HCT116 (cell line): ENCODE data around the gene EFCAB7.

Experiments
- POLR2A ChIP-seq: IDR thresholded peaks from 2 replicates; pipeline ENCODE4 v1.7.0; 2011; ENCODE audit warnings: borderline replicate concordance; ENCODE audit not compliant: insufficient read depth, insufficient read length; ENCODE audit errors: extremely low read depth
- ZFX ChIP-seq: fragments of 450-650 bp; IDR thresholded peaks from 2 replicates; pipeline ENCODE4 v1.6.1; 2017
- TF ChIP-seq, protein P1 (sequence below), 3 experiments: fragments of 200-600 bp in 1 of 3; sonication (generic) in 1 of 3; IDR thresholded peaks in 2 of 3; conservative IDR thresholded peaks in 1 of 3; 2 replicates each; pipeline ENCODE4 v1.5.1; 2012 to 2017; ENCODE audit warnings: low read depth in 2 of 3, low read length in 2 of 3, antibody characterized with exemption in 1 of 3, borderline replicate concordance in 1 of 3, control low read depth in 1 of 3, mild to moderate bottlenecking in 1 of 3, mixed read lengths in 1 of 3, mixed run types in 1 of 3, moderate library complexity in 1 of 3; ENCODE audit not compliant: insufficient read depth in 1 of 3

DNA sequence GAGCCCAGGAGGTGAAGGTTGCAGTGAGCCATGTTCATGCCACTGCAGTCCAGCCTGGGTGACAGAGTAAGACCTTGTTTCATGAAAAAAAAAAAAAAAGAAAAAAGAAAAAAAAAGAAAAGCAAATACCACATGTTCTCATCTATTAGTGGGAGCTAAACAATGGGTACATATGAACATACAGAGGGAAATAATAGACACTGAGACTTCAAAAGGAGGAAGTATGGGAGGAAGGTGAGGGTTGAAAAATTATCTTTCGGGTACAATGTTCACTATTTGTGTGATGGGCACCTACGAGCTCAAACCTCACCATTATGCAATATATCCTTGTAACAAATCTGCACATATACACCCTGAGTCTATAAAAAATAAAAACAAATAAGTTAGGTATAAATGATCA is 6.7 kb upstream of the EFCAB7 start:
- TF ChIP-seq POLR2A (no peak), ZFX (no peak)
- TF ChIP-seq, protein P1, sequence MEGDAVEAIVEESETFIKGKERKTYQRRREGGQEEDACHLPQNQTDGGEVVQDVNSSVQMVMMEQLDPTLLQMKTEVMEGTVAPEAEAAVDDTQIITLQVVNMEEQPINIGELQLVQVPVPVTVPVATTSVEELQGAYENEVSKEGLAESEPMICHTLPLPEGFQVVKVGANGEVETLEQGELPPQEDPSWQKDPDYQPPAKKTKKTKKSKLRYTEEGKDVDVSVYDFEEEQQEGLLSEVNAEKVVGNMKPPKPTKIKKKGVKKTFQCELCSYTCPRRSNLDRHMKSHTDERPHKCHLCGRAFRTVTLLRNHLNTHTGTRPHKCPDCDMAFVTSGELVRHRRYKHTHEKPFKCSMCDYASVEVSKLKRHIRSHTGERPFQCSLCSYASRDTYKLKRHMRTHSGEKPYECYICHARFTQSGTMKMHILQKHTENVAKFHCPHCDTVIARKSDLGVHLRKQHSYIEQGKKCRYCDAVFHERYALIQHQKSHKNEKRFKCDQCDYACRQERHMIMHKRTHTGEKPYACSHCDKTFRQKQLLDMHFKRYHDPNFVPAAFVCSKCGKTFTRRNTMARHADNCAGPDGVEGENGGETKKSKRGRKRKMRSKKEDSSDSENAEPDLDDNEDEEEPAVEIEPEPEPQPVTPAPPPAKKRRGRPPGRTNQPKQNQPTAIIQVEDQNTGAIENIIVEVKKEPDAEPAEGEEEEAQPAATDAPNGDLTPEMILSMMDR (IDR thresholded peaks at IDR 0.05 in 2 of 3, conservative IDR thresholded peaks at IDR 0.05 in 1 of 3; ENCODE audit: borderline replicate concordance in 1 of 3, insufficient read depth in 1 of 3, low read depth in 2 of 3, low read length in 2 of 3), result no peak
